ENCODE results near the gene SLC6A7.
"Not testable (repeated sequence)": the region's sequence is repeated elsewhere in the genome, so short reads cannot be mapped to it uniquely, and the experiment has no call there.

Gene SLC6A7

DNA sequence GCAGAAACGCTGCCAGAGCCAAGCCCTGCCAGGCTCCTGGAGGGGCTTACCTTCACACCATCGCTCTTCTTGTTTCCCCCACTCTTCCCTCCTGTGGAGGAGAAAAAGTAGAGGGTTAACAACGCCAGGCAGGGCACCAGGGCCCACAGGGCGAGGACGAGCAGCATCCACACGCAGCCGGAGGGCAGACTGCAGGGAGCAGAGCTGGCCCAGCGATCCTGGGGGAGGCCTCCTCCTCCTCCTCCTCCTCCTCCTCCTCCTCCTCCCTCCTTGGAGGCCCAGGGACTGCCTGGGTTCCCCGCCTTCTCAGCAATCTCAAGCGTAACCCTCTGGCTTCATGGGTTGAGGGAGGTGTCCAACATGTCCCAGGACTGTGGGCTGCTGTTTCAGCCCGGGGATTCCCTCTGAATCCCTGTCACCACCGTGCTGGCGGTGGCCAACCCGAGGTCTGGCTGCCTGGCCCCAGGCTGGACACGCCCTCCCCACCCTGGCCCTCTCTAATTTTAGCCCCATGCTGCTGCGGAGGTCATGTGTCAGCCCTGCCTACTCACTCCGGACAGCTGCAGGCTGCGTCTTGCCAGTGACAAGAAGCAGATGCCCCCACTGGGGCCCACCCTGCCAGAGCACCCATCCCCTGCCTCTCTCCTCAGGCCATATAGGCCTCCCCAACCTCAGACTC, 55.4 kb downstream of the SLC6A7 start:
- no peak for DNase-seq

DNA sequence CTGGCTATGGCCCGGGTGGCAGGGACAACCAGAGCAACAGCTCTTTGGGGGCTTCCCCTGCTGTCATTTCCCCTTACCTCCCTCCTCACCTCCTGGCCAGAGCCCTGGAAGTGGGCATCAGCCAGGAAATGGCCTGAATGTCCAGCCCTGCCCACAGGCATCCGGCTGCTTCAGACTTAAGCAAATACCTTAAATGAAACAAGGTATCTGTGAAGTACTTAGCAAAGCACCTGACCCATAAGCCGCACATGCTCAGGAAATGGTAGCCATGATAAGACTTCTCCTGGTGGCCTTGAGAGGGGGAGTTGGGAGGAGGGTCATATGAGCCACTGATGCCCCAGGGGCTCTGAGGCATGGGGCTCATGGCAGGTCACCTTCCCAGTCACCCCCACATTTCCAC, 55.9 kb downstream of the SLC6A7 start:
- DNase-seq = no peak

DNA sequence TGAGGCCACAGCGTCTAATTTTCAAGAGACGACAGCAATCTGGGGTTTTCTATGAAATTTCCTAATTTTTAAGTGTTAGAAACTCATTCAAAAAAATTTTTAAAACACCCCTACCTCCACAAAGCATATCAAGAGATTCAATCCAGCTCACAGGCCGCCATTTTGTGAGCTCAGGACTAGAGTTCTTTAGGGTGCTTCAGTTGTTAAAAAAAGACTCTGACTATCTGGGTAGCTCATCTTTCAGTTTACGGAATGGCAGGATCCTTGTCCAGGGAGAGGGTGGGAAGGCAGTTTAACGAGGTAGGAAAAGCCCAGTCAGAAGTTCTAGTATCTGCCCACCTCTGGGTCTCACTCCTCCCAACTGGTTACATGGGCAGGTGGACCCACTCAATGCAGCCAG, 56.6 kb downstream of the SLC6A7 start:
- DNase-seq = no peak

DNA sequence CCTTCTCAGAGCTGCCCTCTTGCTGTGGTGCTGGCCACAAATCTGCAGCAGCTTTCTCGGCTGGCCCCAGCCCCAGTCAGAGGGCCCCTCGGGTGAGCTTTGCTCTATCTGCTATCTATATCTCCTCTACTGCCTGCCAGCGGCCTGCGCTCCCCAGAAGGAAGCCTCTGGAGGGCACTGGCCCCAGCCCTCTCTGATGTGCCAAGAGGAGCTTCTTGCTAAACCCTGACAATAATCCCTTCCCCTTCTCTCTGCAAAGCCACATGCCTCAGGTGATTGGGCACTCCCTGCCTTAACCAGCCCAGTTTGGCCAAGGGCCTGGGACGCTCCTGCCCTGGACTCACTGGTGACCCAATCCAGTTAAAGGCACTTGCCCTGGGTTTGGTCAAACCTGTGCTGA, 57.0 kb downstream of the SLC6A7 start:
- no peak for DNase-seq

DNA sequence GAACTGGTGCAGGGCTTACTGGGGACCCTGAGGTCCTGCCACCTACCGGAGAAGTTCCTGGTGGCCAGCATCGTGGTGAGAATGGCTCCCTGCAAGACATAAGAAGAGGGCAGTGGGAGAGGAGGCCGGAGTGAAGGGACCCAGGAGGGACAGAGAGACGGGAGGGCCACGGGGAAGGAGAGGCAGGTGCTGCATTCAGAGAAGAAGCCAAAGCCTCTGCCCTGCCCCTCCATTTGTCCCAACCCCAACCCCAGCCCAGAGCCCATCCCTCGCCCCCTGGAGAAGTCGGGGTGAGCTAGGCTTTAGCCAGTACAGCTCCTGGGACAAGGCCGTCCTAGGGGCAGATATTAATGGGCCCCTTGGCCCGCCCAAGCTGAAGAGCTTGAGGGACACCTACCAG, 57.9 kb downstream of the SLC6A7 start:
- DNase-seq = no peak

DNA sequence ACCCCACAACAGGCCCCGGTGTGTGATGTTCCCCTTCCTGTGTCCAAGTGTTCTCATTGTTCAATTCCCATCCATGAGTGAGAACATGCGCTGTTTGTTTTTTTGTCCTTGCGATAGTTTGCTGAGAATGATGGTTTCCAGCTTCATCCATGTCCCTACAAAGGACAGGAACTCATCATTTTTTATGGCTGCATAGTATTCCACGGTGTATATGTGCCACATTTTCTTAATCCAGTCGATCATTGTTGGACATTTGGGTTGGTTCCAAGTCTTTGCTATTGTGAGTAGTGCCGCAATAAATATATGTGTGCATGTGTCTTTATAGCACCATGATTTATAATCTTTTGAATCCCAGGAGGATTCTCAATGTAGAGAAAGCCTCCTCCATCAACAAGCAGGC, 58.6 kb downstream of the SLC6A7 start:
- DNase-seq = not testable (repeated sequence)

DNA sequence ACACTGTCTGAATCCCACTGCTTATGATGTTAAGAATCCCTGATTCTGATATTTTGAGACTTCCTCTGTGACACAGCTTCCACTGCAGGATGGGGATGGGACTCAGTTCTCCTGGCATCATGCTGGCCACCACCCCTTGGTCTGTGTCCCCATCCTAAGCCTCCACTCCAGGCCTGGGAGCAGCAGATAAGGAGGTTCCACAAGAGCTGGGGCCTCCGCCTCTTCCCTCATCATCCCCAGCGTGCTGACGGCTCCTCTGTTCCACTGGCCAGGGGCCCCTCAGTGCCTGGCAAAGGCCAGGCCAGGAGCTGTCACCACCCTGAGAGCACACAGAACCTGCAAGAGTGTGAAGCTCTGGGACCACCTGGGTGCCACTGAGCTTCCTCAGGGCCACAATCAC, 59.1 kb downstream of the SLC6A7 start:
- DNase-seq = no peak

DNA sequence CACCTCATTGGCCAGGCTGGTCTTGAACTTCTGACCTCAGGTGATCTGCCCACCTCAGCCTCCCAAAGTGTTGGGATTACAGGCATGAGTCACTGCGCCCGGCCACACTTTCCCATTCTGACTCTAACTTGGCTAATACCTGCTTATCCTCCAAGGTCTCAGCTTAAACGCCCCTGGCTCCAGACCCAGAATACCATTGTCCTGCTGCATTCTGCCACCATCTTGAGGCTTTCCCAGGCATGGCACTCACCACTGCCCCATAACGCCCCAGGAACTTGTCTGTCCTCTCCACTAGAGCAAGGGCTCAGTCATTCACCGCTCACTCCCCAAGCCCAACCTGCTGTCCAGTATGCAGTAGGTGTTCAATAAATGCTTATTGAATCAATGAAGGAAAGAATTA, 59.9 kb downstream of the SLC6A7 start:
- DNase-seq = no peak

DNA sequence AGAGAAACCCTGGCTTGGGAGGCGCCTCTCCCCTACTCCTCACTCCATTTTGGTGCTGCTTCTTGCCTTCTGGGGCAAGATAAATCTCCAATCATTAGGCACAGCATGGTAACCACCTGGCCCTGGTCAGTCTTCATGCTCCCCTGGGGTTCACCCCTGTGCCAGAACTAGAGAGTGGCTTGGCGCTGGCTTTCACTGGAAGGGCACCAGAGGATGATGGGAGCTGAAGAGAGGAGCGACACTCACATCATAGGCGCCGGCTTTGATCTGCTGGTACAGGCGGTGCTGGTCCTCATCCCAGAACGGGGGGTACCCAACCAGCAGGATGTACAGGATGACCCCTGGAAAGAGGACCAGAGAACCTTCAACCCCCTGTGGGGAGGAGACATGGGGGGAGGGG, 61.6 kb downstream of the SLC6A7 start:
- DNase-seq = no peak

DNA sequence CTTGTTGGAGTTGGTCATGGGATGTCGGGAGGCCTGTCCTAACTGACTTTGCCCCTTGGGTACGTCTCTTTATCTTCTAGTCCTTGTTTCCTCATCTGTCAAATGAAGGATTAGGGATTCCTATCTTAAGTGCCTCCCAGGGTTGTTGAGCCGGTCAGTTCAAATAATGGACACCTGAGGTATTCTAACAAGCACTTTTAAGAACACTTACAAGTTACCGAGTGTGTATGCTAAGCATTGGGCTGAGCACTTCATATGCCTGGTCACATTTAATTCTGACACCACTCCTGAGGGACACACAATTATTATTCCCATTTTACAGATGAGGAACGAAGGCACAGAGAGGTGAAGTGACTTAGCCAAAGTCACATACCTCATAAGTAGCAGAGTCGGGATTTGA, 62.6 kb downstream of the SLC6A7 start:
- DNase-seq = no peak

DNA sequence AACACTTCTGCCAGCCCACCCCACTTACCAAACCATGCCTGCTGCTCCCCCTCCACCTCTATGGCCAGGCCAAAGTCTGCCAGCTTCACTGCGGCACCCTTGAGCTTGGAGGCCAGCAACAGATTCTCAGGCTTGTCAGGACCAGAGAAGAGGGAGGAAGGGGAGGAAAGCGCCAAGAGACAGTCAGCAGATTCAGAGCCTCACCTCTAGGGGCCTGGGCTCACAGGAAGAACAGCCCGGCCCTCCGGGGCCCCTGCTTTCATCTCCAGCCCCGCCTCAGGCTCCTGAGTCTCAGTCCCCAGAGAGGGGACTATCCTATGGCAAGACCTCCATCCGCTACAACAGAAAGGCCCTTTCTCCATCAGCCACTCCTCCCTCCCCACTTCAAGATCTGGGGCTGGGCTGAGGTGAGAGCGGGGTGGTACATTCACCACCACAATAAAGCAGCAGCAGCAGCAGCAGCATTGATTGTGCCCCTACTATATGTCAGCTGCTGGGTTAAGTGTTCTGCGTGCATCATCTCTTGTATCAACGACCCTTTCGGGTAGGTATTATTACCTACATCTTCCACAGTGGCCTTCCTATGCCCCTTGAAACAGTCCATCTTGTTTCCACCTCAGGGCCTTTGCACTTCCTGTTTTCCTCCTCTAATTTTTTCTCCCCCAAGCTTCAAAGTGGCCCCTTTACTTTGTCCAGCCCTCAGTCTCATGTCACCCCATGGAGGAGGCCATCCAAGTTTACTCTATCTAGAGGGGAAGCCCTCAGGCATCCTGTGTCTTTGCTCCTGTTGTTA, 63.8 kb downstream of the SLC6A7 start:
- no peak for DNase-seq

DNA sequence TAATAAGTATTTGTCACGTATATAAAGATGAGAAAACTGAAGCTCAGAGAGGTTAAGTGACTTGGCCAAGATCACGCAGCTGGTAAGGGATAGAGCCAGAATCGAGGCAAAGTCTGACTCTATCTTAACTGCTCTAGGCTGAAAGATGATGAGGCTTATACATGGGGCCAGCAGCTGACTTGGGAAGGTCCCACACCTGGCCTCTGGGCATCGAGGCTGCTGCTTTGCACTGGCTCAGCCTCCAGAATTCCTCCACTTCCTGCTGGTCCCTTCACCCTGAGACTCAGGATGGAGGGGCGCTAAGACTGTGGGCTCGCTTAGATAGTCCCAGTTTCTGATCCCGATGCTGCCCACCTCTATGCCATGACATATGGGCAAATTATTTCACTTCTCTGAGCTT, 64.5 kb downstream of the SLC6A7 start:
- no peak for DNase-seq

DNA sequence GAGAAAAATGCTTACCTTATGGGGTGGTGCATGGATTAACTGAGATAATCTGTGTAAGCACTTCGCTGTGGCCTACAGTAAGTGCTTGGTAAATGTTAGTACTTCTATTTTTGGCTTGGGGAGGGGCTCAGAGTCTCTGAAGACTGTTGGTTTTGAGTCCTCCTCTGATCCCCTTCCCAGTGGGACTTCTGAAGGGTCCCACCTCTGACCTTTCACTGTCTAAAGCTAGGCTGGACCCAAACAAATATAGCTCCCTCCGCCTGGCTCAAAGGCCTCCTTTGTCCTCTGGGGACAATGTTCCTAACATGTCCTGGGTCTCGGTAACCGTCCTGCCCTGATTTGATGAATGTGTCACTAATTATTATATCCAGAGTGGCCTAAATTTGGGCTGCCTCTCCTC, 64.9 kb downstream of the SLC6A7 start:
- no peak for DNase-seq

DNA sequence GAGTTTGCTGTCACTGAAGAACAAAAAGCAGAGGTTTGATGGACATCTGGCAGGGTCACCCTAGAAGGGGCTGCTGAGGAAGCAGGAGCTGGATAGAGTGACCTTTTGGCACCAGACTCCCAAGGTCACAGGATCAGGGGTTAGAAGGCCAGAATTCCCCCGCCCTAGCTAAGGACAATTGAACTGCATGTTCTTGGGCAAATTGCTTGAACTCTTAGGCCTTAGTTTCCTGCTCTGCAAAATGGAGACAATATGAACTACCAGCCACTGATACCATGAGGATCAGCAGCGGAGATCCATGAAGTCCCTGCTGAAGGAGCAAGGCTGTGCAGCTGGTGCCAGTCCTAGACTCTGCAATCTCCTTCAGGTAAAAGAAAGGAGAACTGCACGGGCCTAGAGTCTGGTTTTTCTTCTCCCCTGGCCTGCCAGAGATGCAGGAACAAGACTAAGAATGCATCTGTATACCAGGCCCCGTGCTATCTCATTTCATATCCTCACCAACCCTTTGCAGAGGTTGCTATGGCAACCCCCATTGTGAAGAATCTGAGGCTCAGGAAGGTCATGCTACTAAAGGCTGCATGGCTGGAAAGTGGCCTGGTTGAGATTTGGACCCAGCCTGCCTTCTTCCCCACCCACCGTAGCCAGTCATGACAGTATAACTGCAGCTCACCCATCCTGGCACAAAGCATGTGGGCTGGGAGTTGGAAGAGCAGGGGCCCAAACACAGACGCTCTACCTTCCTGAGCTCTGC, 66.0 kb downstream of the SLC6A7 start:
- no peak for DNase-seq

DNA sequence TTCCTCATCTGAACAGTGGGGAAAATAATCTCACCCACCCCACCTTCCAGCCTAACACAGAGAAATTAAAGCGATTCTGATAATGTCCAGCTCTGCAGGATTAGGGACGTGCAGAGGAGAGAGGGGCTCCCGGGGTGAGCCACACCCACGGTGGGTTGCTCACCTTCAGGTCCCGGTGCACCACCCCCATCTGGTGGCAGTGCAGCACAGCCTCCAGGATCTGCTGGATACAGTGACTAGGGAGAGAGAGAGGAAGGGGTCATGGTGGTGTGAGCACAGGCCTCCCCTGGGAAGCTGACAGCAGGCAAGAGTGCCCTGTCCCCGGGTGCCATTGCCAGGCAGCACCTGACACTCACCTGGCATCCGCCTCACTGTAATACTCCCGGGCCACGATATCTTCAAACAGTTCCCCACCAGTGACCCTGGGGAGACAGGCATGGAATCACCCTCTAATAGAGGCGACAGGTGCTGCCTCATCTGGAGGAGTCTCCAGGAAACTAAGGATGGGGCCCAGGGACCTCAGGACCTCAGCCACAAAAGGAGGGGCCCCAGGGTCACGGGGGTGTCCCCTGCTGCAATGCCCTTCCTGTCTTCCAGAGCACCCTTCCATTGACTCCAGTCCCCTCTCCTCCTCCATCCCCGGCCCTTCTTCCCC, 66.7 kb downstream of the SLC6A7 start:
- no peak for DNase-seq

DNA sequence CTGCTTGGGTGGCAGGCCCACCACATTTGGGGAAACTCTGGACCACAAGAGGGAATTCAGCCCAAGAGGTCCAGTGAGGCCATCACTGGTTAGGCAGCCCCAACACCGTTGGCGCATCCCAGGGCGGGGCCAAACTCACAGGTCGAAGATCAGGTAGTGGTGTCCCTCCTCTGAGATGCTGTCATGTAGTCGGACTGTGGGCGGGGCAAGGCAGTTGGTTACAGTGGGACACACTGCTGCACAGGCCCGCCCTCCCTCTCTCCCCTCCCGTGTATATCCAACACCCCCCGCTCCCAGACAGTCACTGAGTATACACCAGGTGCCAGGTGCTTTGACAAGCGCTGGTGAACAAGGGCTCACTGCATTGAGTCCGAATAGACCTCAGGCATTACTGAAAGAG, 67.6 kb downstream of the SLC6A7 start:
- no peak for DNase-seq

DNA sequence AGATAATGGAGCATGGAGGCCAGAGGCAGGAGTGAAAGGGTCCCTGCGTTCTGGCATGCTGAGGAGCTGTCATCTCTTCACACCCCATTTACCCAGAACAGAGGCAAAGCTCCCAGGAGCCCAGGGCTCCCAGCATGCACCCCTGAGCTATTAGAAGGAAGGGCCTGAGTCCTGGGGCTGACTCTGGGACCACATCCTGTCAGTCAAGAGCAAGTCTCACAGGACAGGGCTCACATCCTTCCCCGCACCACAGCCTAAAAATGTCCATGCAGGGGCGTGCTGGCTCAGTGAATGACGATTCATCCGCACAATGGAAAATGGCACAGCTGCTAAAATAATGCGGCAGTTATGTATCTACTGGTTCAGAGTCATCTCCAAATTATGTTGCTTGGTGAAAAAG, 68.3 kb downstream of the SLC6A7 start:
- peak; percentile 56 for DNase-seq
